Measurements from ENCODE around the gene NPSR1.
"Not testable (repeated sequence)": the region's sequence is repeated elsewhere in the genome, so short reads cannot be mapped to it uniquely, and the experiment has no call there.

The NPSR1 gene

GRCh38 chr7:34868602-34869001, 210.6 kb downstream of the NPSR1 start:
- in situ Hi-C loops (cut with HindIII; ENCODE audit: low sequenced_read_pairs) = not testable (repeated sequence)

- in situ Hi-C loops (cut with HindIII; ENCODE audit: low sequenced_read_pairs) = no loop called here
Measured at GRCh38 chr7:34869057-34869456, 211.0 kb downstream of the NPSR1 start.

- in situ Hi-C loops (cut with HindIII; ENCODE audit: low sequenced_read_pairs) = not testable (repeated sequence)
Measured at GRCh38 chr7:34870041-34870440, 212.0 kb downstream of the NPSR1 start.

- in situ Hi-C loops (cut with HindIII; ENCODE audit: low sequenced_read_pairs) = not testable (repeated sequence)
Measured at GRCh38 chr7:34874329-34874728, 216.3 kb downstream of the NPSR1 start.

GRCh38 chr7:34875481-34875880, 217.5 kb downstream of the NPSR1 start:
- in situ Hi-C loops (cut with HindIII; ENCODE audit: low sequenced_read_pairs) = no loop called here

- in situ Hi-C loops (cut with HindIII; ENCODE audit: low sequenced_read_pairs) = not testable (repeated sequence)
Measured at GRCh38 chr7:34878944-34879735, 221.1 kb downstream of the NPSR1 start.

GRCh38 chr7:34879871-34880270, 221.9 kb downstream of the NPSR1 start:
- in situ Hi-C loops (cut with HindIII; ENCODE audit: low sequenced_read_pairs) = no loop called here

- in situ Hi-C loops (cut with HindIII; ENCODE audit: low sequenced_read_pairs) = not testable (repeated sequence)
Measured at GRCh38 chr7:34883855-34884254, 225.8 kb downstream of the NPSR1 start.

GRCh38 chr7:34886856-34887255, 228.8 kb downstream of the NPSR1 start:
- in situ Hi-C loops (cut with HindIII; ENCODE audit: low sequenced_read_pairs) = no loop called here

GRCh38 chr7:34889951-34890350, 231.9 kb downstream of the NPSR1 start:
- in situ Hi-C loops (cut with HindIII; ENCODE audit: low sequenced_read_pairs) = no loop called here

GRCh38 chr7:34895202-34895601, 237.2 kb downstream of the NPSR1 start:
- in situ Hi-C loops (cut with HindIII; ENCODE audit: low sequenced_read_pairs) = no loop called here
